Raji (cell line): ENCODE results near the gene KREMEN1.

Experiments
- POLR2A ChIP-seq: IDR thresholded peaks from 2 replicates; pipeline ENCODE4 v1.6.1; 2011; ENCODE audit warnings: low read depth, low read length, control low read depth; ENCODE audit not compliant: insufficient read depth

The KREMEN1 gene

GRCh38 chr22:29109822-29110221 is 37.0 kb downstream of the KREMEN1 start:
- TF ChIP-seq POLR2A = no peak

- no peak for TF ChIP-seq POLR2A
Observed at GRCh38 chr22:29110946-29111345, 38.1 kb downstream of the KREMEN1 start.

GRCh38 chr22:29112121-29112520 is 39.3 kb downstream of the KREMEN1 start:
- no peak for TF ChIP-seq POLR2A

GRCh38 chr22:29112681-29113080 is 39.8 kb downstream of the KREMEN1 start:
- TF ChIP-seq POLR2A = no peak

- no peak for TF ChIP-seq POLR2A
Observed at GRCh38 chr22:29113319-29113718, 40.5 kb downstream of the KREMEN1 start.

GRCh38 chr22:29114392-29114791 is 41.6 kb downstream of the KREMEN1 start:
- no peak for TF ChIP-seq POLR2A

GRCh38 chr22:29115682-29116288 is 43.0 kb downstream of the KREMEN1 start:
- no peak for TF ChIP-seq POLR2A

- TF ChIP-seq POLR2A = no peak
Observed at GRCh38 chr22:29116397-29117123, 43.7 kb downstream of the KREMEN1 start.

- no peak for TF ChIP-seq POLR2A
Observed at GRCh38 chr22:29117799-29118477, 45.1 kb downstream of the KREMEN1 start.

GRCh38 chr22:29121124-29121523 is 48.3 kb downstream of the KREMEN1 start:
- TF ChIP-seq POLR2A = no peak

- TF ChIP-seq POLR2A = no peak
Observed at GRCh38 chr22:29122041-29122440, 49.2 kb downstream of the KREMEN1 start.

GRCh38 chr22:29124777-29125442 is 52.1 kb downstream of the KREMEN1 start:
- no peak for TF ChIP-seq POLR2A

- TF ChIP-seq POLR2A = no peak
Observed at GRCh38 chr22:29125443-29125778, 52.6 kb downstream of the KREMEN1 start.

GRCh38 chr22:29125844-29126243 is 53.0 kb downstream of the KREMEN1 start:
- TF ChIP-seq POLR2A = no peak

GRCh38 chr22:29126670-29127395 is 54.0 kb downstream of the KREMEN1 start:
- TF ChIP-seq POLR2A = no peak
